ENCODE measurements around the gene CRACR2B.

CRACR2B gene

DNA sequence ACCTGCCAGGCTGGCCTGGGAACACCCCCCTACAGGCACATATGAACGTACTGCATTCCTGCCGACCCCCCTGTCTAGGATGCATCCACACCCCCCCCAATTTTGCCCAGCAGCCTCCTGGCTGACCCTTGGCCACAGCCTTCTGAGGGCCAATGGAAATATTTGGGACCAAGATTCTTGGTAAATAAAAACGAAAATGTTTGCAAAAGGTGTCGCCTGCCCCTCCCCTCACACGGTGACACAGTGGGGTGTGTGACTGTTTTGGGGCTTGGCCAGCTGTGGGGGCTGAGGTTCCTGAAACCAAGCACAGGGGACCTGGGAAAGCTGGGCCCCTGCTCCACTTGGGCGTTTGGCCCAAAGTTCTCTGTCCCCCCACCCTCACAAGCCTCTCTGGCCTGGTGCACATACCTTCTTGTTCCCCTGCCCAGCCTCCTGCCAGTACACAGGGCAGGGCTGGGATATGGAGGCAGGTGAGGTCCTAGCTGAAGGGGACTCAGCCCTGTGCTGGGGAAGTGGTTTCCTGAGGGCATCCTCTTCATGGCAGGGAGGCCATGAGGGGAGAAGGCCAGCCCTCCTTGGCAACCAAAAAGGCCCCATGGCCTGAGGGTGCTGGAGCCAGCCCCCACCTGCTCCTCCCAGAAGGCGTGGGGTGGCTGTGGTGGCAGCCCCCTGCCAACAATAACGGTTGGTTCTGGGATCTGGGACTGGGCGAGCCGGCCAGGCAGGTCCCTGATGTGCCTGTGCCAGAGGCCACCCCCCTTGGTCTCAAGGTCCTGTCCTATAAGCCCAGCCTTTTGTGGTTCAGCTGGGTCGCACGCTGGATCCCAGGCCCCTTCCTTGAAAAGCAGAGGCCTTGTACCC is 2.1 kb upstream of the CRACR2B start:
- DNase-seq = no peak

DNA sequence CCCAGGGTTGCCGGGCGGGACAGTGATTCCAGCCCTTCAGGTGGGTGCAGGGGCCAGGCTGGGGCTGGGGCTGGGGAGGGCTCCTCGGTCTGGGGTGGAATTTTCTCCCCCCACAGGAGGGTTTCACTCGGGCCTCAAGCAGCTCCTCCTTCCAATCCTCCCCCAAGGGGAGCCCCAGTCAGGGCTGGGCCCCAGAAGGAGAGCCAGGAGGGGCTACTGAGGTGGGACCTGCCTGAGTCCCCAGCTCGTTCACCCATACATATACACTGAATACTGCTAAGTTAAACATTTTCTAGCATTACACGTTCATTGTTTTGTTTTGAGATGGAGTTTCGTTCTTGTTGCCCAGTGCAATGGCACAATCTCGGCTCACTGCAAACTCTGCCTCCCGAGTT is 1.5 kb upstream of the CRACR2B start:
- DNase-seq = no peak

DNA sequence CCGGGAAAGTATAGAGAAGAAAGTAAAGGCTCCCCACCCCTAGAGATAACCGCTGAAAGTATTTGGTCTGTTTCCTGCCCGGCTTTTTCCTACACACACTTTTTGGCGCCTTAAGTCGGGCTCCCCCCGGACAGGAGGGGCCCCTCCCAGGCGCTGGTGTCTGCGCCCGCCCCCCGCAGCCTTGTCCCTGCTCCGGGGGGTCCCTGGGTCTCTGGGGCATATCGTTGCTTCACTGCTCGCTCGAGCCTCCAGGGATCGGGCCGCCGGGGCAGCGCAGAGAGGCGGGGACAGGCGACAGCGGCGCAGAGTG is 928 bp upstream of the CRACR2B start:
- no peak for DNase-seq

DNA sequence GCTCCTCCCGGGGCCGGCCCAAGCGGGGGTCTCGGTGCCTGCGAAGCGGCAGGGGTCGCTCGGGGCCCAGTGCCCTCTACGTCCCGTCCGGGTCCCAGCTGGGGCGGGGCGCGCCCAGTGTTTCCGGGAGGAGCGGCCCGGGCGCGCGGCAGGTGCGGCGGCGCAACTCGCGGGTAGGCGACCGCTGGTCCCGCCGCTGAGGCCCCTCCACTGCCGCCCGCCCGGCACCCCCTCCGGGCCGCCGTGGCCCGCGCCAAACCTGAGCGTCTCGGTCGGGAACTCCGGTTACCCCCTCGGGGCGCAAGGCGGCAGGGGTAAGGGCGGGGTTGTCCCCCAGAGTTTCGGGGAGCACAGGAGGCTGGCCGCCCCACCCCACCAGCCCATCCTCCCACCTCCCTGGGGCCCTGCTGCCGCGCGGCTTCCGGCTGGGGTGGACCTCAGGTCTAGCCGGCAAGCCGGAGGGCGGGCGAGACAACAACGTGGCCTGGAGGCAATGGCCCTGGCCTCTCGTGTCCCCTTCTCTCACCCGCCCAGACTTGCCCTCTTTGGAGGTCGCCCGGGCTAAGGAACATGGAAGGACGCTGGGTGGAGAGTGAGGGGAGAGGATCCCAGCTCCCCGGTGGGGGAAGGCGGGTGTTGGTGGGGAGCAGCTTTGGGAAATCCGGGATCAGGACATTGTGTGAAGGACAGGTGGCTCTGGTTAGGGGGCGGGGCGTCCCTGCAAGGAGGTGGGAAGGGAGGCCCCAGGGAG is 398 bp upstream of the CRACR2B start:
- no peak for DNase-seq

DNA sequence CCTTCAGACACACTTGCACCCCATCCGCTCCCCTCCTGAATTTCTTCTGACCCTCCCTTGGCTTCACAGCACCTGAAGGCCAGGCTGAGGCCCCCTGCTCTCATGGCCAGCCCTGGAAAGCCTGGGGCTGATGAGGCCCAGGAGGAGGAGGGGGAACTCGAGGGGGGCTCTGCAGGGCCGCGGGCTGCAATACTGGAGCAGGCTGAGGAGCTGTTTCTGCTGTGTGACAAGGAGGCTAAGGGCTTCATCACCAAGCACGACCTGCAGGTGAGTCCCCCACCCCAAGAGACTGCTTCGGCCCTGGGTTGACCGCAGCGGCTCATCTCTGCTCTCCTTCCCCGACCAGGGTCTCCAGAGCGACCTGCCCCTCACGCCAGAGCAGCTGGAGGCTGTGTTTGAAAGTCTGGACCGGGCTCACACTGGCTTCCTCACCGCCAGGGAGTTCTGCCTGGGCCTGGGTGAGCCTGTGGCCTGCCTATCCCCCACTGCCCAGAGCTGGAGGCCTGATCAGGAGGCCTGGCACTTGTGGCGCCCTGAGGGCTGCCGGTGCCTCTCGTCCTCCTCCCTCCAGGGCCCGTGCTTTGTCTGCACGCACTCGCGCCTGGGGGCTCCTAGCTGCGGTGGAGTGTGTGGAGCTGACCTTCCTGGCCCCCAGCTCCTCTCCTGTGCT is 922 bp downstream of the CRACR2B start:
- DNase-seq = no peak

DNA sequence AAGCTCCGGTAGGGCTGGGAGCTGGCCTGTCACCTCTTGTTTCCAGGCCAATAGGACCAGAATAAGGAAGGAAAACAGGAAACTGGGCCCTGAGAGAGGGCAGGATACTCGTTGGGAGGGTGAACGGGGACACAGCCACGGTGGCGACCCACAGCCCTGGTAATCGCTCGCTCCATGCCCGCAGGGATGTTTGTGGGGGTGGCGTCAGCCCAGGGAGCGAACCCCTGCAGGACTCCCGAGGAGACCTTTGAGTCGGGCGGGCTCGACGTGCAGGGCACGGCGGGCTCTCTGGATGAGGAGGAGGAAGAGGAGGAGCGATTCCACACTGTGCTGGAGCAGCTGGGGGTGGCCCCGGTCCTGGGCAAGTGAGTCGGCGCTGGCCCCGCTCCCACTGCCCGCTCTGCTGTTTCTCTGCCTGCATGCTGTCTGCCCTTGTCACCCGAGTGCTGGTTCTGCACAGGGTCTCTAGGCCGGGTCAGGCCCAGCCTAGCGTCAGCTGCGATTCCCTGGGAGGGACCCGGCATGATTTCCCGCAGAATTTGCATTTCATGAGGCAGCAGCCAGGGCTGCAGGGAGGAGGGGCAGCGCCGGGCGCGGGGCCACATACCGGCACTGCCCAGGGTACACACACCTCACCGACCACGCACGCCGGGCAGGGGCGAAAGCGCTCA is 1.6 kb downstream of the CRACR2B start:
- no peak for DNase-seq

DNA sequence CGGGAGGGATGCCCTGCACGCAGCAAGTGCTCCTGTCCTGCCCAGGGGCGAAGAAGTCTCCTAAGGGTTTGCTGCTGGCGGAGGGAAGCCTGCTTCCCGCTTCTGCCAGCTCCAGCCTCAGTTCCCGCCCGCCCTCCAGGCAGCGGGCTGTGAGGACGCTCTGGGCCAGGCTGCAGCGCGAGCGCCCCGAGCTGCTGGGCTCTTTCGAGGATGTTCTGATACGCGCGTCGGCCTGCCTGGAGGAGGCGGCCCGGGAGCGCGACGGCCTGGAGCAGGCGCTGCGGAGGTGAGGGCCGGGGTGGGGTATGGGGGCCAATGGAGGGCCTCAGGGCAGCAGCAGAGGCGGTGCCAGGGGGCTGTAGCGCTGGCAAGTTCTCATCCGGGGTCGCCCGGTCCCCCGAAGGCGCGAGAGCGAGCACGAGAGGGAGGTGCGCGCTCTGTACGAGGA is 2.2 kb downstream of the CRACR2B start:
- DNase-seq = no peak

DNA sequence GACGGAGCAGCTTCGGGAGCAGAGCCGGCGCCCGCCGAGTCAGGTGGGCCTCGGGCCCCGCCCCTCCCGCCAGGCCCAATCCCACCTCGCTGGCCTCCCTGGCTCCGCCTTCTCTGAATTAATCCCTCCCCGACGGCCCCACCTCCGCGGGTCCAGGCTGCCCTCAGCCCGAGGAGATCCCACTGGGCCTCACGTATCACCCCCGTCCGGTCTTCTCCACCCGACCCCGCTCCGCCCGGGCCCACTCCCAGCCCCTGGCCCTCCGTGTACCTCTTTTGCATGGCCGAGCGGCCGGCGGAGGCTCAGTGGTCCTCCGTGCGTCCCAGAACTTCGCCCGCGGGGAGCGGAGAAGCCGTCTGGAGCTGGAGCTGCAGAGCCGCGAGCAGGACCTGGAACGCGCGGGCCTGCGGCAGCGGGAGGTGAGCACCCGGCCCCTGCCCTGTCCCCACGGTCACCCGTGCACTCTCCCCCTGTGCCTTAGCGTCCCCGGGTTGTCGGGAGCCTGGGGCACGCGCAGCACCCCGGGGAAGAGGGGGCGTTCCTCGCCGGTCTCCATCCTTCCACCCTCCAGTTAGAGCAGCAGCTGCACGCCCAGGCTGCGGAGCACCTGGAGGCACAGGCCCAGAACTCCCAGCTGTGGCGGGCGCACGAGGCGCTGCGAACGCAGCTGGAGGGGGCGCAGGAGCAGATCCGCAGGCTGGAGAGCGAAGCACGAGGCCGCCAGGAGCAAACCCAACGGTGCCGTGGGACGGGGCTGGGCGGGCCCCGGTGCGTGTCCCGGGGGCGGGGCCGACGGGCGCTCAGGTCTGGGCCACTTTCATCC is 2.8 kb downstream of the CRACR2B start:
- DNase-seq = peak in 24 of 56 donors; percentile 5 to 77 (median 43)

DNA sequence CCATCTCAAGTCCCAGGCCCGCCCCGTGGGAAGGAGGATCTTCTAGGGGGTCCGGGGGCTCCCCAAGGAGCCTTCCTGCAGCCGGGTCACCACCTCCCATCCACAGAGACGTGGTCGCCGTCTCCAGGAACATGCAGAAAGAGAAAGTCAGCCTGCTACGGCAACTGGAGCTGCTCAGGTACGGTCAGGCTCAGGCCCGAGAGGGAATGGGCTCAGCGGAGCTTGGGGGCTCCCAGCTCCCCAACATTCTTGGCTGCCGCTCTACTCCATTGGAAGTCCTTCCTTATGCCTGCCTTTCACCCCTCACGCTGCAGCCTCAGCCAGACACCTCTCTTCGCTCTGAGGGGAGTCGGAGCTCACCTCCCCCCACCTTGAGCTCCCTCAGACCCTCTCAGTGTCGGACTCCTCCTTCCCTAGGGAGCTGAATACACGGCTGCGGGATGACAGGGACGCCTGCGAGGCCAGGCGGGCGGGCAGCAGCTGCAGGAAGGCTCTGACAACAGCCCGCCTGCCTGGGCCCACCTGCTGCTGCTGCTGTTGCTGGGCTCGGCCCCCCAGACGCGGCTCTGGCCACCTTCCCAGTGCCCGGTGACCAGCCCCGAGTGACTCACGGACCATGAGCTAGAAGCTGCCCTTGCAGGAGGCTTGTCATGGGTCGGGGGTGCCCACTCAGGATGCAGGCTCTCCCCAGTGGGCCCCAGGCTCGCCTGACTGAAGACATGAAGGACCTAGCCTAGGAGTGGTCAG is 3.6 kb downstream of the CRACR2B start:
- no peak for DNase-seq

DNA sequence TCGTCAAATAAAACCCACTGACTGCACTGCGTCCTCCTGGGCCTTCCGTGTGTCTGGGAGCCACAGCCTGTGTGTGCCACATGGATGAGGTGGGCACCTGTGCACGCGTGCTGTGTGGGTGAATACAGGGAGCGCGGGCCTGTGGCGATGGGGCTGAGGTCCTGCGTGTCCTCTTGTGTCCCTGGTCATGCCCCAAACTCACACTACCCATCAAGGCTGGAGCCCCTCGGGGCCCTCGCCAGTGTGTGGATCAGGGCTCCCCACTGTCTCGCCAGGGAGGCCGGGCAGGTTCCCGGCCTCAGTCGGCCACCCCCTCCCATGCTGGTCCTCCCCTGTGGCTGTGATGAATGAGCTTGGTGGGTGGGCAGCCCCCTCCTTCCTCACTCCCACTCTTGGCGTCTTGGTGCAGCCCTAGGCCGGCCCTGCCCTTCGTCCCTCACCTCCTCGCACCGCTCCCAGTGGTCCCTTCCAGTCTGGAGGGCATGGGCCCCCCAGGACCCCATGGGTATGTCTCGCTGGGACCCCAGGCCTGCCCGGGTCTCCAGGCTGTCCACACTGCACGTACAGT is 4.3 kb downstream of the CRACR2B start:
- no peak for DNase-seq

DNA sequence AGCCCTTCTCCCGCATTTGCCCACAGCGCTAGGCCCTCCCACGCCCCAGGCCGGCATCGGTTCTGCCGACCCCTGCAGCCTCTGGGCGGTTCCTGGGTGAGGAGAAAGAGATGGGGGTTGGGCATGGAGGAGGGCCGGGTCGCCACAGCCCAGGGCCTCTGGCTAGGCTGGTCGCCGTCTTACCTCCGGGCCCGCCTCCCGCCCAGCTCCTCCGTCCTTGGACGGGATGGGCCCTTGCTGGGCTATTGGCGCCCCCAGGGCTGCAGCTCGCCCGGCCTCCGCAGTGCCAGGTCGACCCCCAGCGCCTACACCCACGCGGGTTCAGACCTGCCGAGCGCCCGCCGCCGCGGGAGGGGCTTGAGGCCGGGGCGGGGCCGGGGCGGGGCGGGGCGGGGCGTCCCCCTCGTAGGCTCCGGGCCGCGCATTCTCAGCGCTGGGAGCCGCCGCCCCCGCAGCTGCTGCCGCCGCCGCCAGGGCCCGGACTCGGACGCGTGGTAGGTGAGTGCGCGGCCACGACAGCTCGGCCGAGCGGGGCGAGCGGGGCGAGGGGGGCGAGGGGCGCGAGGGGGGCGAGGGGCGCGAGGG is 4.9 kb downstream of the CRACR2B start, which contains the start of gene CD151:
Gene CD151, plus strand, starts transcription at position 424 of the 585 bp plus-strand sequence. CDS start 3,118 bp downstream, outside the sequence.
- peak in 6 of 56 donors; percentile 12 to 57 (median 42) for DNase-seq

DNA sequence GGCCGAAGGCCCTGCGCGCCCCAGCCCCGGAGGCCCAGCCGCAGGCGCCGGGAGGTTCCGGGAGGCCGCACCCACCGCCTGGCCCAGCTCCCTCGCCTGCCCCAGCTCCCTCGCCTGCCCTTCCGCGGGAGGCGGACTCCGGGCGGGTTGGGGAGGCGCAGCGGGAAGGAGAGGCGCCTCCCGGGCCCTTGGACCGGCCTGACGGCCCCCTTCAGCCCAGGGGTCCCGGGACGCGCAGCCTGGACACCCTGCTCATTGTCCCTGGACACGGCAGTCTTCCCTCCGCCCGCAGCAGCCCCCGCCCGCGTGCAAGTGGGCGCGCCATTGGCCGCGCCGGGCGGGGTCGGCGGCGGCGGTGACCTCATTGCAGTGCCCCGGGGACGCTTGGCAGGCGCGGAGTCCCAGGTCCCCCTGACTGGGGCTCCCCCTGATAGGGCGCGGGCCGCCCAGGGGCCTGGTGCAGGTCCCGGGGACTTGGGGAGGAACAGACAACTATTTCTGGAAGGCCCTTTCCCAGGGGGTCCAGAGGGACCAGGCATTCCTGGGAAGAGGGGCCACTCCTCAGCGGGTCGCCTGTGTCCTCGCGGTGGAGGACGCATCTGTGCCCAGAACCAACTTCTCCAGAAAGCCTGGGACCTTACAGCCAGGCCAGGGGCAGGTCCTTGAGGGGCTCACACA is 5.5 kb downstream of the CRACR2B start:
- DNase-seq = peak in 1 of 56 donors; percentile 57

DNA sequence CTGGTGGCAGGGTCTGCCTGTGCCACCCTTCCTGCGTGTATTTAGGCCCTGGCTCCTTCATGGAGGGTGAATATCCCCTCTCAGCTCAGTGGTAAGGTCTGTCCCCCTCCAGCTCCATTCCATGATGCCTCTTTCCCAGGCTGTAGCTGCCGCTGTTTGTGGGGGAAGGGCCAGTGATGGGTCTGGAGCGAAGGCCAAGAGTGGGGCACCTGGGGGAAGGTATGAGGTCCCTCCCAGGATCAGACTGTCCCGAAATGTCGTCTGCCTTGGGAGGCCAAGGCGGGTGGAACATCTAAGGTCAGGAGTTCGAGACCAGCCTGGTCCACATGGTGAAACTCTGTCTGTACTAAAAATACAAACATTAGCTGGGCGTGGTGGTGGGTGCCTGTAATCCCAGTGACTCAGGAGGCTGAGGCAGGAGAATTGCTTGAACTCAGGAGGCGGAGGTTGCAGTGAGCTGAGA is 6.2 kb downstream of the CRACR2B start:
- no peak for DNase-seq

DNA sequence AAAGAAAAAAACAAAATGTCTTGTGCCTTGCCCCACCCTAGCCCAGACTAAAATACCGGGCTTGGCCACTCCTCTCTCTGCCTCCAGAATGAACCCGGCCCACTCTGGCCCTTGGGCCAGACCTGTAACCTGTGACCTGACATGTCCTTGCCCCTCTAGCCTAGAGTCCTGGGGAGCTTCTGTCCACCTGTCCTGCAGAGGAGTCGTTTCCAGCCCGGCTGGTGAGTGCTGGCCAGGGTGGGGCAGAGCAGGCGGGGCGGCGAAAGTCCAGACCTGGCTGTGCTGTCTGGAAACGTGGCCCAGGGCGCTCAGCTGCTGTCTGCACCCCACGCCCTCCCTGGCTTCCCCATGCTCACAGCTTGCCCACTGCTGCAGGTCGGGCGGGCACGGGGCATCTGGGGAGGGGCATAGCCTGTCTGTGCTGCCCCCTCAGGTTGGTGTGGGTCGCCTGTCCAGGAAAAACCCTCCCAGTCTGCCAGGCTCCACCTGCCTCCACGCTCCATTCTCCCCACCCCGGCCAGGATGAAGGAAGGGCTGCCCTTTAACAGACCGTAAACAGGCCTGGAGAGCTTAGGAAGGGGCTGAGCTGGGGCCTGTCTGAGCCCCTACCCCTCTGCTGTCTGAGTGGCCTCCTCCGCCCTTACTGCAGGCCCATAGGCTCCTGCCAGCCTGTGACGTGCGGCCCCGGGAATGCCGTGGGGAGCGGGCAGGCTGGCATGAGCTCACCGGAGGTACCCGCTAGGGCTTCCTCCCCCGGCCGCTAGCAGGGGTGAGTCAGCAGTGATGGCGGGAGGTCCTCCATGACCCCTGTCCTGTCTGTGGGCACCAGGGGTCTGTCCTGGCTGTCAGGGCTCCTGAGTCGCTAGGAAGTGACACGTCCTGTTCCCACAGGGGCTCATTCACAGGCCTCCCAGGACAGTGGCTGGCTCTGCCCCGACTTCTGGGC is 6.9 kb downstream of the CRACR2B start:
- DNase-seq = peak in 7 of 56 donors; percentile 17 to 53 (median 28)

DNA sequence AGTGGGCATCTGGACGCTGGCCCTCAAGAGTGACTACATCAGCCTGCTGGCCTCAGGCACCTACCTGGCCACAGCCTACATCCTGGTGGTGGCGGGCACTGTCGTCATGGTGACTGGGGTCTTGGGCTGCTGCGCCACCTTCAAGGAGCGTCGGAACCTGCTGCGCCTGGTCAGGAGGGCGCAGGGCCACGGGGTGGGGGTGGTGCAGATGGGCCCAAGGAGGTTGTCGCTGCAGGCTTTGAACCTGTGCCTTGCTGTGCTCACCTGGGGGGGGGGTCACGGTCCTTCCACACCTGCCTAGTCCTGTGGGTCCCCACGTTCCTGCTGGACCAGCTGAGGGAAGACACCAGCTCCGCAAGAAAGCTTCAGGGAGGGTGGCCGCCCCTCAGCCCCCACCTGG is 8.6 kb downstream of the CRACR2B start:
- no peak for DNase-seq

DNA sequence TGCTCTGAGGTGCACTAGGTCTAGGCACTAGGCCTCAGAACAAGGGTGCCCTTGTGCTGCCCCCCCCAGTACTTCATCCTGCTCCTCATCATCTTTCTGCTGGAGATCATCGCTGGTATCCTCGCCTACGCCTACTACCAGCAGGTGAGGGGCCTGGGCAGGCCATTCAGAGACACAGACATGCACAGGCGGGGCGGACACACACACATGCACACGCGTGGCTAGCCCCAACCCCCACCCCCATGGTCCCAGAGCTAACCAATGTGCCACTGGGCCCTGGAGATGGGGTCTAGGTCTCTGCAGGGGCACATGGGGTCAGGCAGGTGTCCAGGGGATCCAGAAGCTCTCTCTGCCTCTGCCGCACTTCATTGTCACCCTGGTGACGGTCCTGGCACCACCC is 9.0 kb downstream of the CRACR2B start:
- DNase-seq = no peak
